Measurements from ENCODE around the gene CFAP221. TPM values are rescaled to one million over a fixed set of nuclear protein-coding genes. Genes with fewer than 3 reads are reported as not detected.
"Not testable (repeated sequence)": the region's sequence is repeated elsewhere in the genome, so short reads cannot be mapped to it uniquely, and the experiment has no call there.

CFAP221 gene
- total RNA-seq, 1 donor = not detected

DNA sequence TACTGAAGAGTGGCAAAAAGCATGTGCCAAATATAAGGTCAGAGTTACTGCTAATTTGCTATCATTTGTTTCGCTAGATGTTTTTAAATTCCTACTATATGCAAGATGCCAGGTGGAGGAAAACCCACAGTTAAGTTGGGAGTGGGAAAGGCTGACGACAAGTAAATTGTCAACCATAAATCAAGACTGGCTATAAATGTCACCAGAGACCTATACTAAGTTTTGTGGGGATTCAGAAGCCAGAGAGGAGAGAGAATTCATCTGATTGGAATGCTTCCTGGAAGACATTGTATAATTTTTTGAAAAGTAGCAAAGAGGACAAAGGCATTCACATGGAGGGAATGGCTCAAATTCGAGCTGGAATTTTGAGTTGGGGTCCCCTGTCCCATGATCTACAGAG lies 64.3 kb downstream of the CFAP221 start:
- DNase-seq (ENCODE audit: low read depth) = no peak
- TF ChIP-seq, protein P1, sequence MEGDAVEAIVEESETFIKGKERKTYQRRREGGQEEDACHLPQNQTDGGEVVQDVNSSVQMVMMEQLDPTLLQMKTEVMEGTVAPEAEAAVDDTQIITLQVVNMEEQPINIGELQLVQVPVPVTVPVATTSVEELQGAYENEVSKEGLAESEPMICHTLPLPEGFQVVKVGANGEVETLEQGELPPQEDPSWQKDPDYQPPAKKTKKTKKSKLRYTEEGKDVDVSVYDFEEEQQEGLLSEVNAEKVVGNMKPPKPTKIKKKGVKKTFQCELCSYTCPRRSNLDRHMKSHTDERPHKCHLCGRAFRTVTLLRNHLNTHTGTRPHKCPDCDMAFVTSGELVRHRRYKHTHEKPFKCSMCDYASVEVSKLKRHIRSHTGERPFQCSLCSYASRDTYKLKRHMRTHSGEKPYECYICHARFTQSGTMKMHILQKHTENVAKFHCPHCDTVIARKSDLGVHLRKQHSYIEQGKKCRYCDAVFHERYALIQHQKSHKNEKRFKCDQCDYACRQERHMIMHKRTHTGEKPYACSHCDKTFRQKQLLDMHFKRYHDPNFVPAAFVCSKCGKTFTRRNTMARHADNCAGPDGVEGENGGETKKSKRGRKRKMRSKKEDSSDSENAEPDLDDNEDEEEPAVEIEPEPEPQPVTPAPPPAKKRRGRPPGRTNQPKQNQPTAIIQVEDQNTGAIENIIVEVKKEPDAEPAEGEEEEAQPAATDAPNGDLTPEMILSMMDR (IDR thresholded peaks at IDR 0.05; ENCODE audit: insufficient read depth, low read depth, low read length) = no peak
- no peak overlapping the region for H3K4me3 ChIP-seq (ENCODE audit: low read depth, low read length)

DNA sequence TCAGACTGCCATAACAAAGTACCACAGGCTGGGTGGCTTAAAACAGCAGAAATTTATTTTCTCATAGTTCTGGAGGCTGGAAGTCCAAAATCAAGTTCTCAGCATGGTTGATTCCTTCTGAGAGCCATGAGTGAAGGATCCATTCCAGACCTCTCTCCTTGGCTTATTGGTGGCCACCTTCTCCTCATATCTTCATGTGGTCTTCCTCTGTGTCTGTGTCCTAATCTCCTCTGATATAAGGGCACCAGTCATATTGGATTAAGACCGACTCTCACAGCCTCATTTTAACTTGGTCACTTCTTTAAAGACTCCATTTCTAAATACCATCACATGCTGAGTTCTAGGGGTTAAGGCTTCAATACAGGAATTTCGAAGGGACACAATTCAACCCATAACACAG lies 65.1 kb downstream of the CFAP221 start:
- no peak overlapping the region for H3K4me3 ChIP-seq (ENCODE audit: low read depth, low read length)
- TF ChIP-seq, protein P1 (IDR thresholded peaks at IDR 0.05; ENCODE audit: insufficient read depth, low read depth, low read length) = no peak
- no peak for DNase-seq (ENCODE audit: low read depth)

DNA sequence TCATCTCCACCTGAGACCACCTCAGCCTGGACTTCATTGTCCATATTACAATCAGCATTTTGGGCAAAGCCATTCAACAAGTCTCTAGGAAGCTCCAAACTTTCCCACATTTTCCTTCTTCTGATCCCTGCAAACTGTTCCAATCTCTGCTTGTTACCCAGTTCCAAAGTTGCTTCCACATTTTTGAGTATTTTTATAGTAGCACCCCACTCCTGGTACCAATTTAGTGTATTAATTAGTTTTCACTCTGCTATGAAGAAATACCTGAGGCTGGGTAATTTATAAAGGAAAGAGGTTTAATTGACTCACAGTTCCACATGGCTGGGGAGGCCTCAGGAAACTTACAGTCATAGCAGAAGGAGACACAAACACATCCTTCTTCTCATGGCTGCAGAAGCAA lies 69.9 kb downstream of the CFAP221 start:
- H3K4me3 ChIP-seq (ENCODE audit: low read depth, low read length); DNase-seq (ENCODE audit: low read depth): not testable (repeated sequence)

DNA sequence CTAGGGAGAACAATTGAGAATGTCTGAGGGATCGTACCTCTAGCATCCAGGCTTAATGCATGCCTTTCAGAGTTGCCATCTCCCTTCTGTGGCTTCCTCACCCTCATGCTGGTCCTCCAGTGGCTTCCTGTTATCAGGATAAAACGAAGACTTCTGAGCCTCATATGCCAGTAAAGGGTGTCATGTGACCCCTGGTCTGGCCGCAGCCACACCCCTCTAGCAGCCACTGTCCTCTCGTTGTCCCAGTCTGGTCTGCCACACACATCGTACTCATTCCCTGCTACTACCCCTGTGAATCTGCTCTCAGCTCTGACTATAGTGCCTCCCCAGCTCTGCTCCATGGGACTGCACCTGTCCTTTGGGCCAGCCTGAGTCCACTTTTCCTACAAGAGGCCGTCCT lies 72.2 kb downstream of the CFAP221 start:
- TF ChIP-seq, protein P1 (IDR thresholded peaks at IDR 0.05; ENCODE audit: insufficient read depth, low read depth, low read length) = no peak
- H3K4me3 ChIP-seq (ENCODE audit: low read depth, low read length) = no peak overlapping the region
- DNase-seq (ENCODE audit: low read depth) = no peak

DNA sequence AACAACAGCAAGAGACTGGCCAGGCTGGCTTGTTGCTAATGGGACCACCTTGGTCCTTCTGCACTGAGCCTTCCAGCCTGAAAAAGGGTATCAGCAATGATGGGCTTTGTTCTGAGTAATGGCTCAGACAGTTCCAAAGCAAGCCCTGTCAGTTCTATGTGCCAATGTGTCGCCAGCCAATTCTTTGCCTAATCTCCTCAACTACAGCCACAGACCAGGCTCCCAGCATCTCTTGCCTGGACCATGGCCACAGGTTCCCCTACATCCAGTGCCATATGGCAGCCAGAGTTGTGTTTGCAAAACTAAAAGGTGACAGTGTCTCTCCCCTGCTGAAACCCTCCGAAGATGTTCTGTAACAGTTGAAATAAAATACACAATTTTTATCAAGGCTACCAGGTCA lies 73.2 kb downstream of the CFAP221 start:
- DNase-seq (ENCODE audit: low read depth) = no peak
- H3K4me3 ChIP-seq (ENCODE audit: low read depth, low read length) = no peak overlapping the region
- TF ChIP-seq, protein P1 (IDR thresholded peaks at IDR 0.05; ENCODE audit: insufficient read depth, low read depth, low read length) = no peak

DNA sequence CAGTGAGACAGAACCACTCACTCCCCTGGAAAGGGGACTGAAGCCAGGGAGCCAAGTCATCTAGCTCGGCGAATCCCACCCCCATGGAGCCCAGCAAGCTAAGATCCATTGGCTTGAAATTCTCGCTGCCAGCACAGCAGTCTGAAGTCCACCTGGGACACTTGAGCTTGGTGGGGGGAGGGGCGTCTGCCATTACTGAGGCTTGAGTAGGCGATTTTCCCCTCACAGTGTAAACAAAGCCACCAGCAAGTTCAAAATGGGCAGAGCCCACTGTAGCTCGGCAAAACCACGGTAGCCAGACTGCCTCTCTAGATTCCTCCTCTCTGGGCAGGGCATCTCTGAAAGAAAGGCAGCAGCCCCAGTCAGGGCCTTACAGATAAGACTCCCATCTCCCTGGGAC lies 74.5 kb downstream of the CFAP221 start:
- H3K4me3 ChIP-seq (ENCODE audit: low read depth, low read length); DNase-seq (ENCODE audit: low read depth): not testable (repeated sequence)

DNA sequence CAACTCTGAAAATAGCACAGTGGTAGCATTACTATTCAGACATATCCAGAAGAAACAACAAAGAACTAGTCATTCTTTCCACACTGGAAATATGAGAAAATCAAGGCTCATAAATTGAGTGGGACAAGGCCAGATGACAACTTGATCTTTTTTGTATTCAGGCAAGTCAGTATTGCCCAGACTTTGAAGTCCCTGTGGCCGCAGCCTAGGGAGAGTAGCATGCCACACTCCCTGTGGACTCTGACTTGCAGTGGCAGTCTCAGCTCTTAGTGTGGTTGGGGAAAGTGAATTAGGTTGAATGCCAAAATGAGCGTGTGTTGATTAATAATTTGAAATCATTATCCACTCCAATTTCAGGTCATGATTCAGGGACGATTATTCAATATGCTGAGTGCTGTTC lies 81.0 kb downstream of the CFAP221 start:
- TF ChIP-seq, protein P1 (IDR thresholded peaks at IDR 0.05; ENCODE audit: insufficient read depth, low read depth, low read length) = no peak
- no peak overlapping the region for H3K4me3 ChIP-seq (ENCODE audit: low read depth, low read length)
- no peak for DNase-seq (ENCODE audit: low read depth)

DNA sequence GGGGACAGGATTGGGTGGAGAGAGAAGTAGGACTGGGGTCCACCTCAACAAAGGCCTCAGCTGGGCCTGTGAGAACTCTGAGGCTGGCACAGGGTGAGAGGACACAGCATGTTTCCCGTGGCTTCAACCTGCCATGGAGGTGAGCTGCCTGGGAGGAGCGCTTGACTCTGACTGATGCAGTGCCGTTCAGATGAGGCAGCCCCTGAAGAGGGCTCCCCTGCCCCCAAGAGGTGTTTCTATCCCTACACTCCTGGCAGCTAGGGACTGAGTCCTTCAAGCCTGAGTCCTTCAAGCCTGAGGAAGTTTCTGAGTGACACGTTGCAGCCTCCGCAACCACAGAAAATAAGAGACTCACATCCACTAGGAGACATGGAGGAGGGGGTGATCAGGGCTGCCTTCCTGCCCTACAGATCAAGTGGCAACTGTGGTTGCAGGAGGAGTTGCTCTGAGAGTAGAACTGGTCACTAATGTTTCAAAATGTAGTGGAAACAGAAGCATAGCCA lies 85.1 kb downstream of the CFAP221 start:
- H3K4me3 ChIP-seq (ENCODE audit: low read depth, low read length) = no peak overlapping the region
- DNase-seq (ENCODE audit: low read depth) = no peak
- TF ChIP-seq, protein P1 (IDR thresholded peaks at IDR 0.05; ENCODE audit: insufficient read depth, low read depth, low read length) = no peak
